GM06990 (cell line): ENCODE measurements around the gene DUS4L.

Source experiments
- DNase-seq: peaks from one replicate; pipeline ENCODE4 v3.0.0-alpha.2; 2011; ENCODE audit not compliant: insufficient read length; ENCODE audit errors: extremely low read depth
- H3K27me3 ChIP-seq: replicated peaks from 2 replicates; pipeline ENCODE4 v1.6.0; 2011; ENCODE audit warnings: low read length; ENCODE audit not compliant: control insufficient read depth, insufficient read depth
- H3K36me3 ChIP-seq: 2 replicates; pipeline ENCODE4 v1.5.1; 2011; ENCODE audit warnings: low read length; ENCODE audit not compliant: control insufficient read depth, insufficient read depth
- H3K4me3 ChIP-seq: replicated peaks from 2 replicates; pipeline ENCODE4 v1.5.1; 2011; ENCODE audit warnings: low read depth, mild to moderate bottlenecking, control low read depth, low read length
- TF ChIP-seq, protein P1 (sequence below): IDR thresholded peaks from 2 replicates; pipeline ENCODE4 v1.5.1; 2011; ENCODE audit warnings: low read length, control low read depth, mild to moderate bottlenecking, inconsistent platforms; ENCODE audit not compliant: insufficient read depth, poor library complexity, severe bottlenecking

The DUS4L gene

DNA sequence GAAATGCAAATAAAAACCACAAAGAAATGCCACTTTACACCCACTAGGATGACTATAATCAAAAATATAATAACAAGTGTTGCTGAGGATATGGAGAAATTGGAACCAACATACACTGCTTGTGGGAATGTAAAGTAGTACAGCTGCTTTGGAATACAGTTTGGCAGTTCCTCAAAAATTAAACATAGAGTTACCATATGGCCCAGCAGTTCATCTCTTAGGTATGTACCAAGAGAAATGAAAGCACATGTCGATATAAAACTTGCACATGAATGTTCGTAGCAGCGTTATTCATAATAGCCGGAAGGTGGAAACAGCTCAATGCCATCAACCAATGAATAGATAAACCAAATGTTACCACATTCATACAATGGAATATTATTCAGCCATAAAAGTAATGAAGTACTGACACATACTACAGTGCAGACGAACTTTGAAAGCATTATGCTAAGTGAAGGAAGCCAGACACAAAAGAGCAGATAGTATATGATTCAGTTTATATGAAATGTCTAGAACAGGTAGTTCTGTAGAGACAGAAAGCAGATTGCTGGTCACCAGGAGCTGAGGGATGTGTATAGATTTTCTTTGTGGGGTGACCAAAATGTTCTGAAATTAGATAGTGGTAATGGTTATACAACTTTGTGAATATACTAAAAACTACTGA is 28.7 kb downstream of the DUS4L start:
- Histone ChIP-seq H3K36me3 (no peaks in the 10 kb centered on the region; the same call in 1 of the 2 replicates), H3K27me3 (no peaks in the 10 kb centered on the region), H3K4me3 (no peak overlapping the region)
- DNase-seq = no peak
- TF ChIP-seq, protein P1, sequence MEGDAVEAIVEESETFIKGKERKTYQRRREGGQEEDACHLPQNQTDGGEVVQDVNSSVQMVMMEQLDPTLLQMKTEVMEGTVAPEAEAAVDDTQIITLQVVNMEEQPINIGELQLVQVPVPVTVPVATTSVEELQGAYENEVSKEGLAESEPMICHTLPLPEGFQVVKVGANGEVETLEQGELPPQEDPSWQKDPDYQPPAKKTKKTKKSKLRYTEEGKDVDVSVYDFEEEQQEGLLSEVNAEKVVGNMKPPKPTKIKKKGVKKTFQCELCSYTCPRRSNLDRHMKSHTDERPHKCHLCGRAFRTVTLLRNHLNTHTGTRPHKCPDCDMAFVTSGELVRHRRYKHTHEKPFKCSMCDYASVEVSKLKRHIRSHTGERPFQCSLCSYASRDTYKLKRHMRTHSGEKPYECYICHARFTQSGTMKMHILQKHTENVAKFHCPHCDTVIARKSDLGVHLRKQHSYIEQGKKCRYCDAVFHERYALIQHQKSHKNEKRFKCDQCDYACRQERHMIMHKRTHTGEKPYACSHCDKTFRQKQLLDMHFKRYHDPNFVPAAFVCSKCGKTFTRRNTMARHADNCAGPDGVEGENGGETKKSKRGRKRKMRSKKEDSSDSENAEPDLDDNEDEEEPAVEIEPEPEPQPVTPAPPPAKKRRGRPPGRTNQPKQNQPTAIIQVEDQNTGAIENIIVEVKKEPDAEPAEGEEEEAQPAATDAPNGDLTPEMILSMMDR = no peak

DNA sequence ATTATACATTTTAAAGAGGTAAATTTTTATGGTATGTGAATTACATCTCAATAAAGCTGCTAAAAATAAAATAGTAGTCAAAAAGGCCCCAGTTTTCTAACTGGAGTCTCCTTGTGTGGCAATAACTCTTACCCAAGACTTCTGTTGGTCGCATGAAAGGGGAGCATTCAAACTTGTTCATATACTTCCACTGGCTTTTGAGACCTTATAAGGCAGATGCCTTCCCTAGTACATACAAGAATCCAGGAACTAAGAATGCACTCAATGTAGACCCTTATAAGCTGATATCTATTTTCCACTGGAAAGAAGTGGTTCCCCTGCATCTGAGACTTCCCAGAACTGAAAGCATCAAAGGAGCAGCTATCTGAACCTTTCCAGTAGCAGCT is 29.2 kb downstream of the DUS4L start:
- H3K36me3 ChIP-seq = no peaks in the 10 kb centered on the region; the same call in 1 of the 2 replicates
- no peak overlapping the region for H3K4me3 ChIP-seq
- DNase-seq = no peak
- no peaks in the 10 kb centered on the region for H3K27me3 ChIP-seq
- TF ChIP-seq, protein P1 = no peak

DNA sequence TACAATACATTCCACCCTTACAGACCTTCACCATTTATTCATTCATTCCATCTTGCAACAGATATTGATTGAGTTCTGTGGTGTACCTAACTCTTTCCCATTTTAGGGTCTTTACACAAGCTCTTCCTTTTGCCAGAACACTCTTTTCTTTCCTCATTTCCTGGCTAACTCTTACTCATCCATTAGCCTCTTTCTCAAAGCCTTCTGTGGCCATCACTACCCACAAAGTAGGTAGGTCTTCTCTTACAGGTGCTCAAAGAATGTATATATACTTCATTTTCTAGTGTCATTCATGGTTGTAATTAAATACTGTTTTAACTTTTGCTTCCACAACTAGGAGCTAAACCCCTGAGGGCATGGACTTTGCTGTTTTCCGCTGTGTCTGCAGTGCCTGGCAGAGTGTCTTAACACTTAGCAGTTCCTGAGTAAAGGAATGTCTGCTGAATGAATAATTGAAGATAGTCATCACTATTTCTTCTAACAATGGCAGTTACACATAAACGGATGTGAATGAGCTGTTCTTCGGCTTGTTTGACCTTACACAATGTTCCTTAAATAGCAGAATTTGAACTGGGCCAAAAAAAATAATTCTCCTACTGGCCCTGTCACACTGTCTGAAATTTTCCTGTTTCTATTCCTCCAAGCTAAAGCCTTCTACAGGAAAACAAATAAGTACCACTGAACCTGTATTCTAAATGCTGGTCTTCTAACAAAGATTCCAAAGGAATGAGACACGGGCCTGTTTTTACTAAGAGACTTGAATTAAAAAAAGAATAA is 31.4 kb downstream of the DUS4L start:
- no peak overlapping the region for H3K4me3 ChIP-seq
- H3K27me3 ChIP-seq = no peaks in the 10 kb centered on the region
- H3K36me3 ChIP-seq = no peaks in the 10 kb centered on the region; the same call in 1 of the 2 replicates
- no peak for DNase-seq
- TF ChIP-seq, protein P1 = no peak

DNA sequence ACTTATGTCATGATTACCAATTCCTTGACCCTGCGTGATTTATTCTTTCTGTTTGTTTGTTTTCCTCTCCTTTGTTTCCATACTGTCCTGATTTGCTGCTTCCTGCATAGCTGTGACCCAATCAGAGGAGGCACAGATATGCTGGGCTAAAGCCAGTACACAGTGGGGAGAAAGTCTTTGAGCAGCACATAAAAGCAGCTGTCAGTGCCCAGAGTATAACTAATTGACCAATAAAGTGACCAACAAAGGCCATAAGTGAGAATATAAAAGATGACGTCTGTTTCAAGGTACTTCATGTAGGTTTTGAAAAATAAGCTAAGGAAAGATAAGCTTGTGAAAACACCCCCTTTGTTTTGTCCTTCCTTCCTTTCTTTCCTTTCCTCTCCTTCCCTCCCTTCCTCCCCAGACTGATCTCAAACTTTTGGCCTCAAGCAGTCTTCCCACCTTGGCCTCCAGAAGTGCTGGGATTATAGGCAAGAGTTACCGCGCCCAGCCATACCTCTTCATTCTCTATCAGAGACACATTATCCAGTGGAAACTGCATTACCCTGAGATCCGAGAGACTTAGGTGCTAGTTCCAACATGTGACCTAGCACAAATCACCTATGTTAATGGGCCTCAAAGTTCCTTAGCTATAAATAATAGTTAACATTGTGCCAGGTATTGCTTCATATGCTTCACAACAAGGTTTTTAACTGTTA is 33.3 kb downstream of the DUS4L start:
- TF ChIP-seq, protein P1 = no peak
- Histone ChIP-seq H3K36me3 (no peaks in the 10 kb centered on the region; the same call in none of the 2 replicates), H3K4me3 (no peak overlapping the region), H3K27me3 (no peaks in the 10 kb centered on the region)
- DNase-seq = no peak

DNA sequence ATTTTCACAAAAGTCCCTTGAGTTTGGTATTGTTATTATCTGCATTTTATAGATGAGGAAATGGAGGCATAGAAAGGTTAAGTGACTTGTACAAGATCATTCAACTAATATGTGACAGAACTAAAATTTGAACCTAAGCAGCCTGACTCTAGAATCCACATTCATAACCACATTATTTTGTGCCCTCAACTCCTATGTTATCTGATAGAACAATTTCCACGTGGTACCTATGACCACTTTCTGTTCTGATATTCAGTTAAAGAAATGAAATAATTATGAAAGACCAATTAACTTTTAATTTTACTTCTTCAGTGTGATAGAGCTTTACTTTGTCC is 33.8 kb downstream of the DUS4L start:
- no peak for DNase-seq
- Histone ChIP-seq H3K27me3 (no peaks in the 10 kb centered on the region), H3K4me3 (no peak overlapping the region), H3K36me3 (no peaks in the 10 kb centered on the region; the same call in none of the 2 replicates)
- TF ChIP-seq, protein P1 = no peak
